Stimulated activated CD4-positive, alpha-beta T cell treated with anti-CD3 and anti-CD28 coated beads, TNF-alpha, amount 100 ng/mL, for 4 hours (primary cell): ENCODE measurements around the gene POU2F3.
A peak's percentile ranks its signal among the peaks of the same experiment; 100 is the strongest.

Source experiments
- DNase-seq, 3 experiments: peaks; one replicate each; pipeline ENCODE4 v3.0.0-alpha.2; 2020; ENCODE audit warnings: low read depth in 3 of 3

POU2F3 gene

GRCh38 chr11:120316880-120317688 lies 77.1 kb downstream of the POU2F3 start:
- no peak for DNase-seq

DNA sequence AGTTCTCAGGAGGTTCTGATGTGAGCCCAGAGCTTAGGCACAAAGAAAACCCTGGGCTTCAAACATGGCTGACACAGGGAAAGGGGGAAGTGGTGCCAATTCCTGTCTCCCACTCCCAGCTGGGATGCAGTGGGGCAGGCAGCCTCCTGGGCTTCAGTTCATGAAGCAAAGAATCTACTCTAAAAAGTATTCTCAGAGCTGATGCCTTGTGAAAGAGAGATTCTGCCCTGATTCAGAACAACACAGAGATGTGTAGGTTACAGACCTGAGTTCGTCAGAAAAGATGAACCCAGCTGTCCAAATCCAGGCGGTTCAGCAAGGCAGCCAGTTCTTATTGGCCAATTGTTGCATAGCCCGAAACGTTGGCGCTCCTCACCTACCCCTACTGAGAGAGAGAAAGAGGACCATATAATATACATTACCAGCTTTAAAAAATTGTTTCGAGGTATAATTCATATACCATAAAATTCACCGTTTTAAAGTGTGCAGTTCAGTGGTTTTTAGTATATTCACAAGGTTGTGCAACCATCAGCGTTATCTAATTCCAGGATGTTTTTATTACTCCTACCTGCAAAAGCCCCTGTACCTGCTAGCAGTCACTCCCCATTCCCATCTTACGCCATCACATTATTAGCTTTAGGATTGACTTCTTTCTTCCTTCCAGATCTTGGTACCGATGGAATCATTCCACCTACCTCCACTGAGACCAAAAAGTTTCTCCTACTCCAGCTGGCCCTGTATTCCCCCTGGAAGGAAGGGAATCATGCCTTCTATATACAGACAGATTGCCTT lies 77.9 kb downstream of the POU2F3 start:
- no peak for DNase-seq

DNA sequence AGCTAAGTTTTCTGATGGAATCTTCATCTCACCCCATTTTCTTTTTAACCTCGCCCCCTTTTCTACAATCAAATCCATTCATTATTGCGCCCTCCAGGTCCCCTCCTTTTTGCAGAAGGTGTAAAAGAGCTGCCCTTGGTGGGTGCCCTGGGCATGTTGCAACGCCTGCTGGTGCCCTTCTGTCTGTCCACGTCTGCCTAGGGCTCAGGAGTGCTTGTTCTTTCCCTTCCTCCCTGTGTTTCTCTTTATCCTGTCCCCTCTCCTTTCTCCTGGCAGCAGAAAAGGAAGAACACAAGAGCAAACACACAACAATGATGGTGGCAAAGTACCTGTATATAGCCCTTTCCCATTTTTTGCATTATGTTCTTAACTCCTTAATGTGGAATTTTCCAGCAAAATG lies 79.0 kb downstream of the POU2F3 start:
- no peak for DNase-seq

DNA sequence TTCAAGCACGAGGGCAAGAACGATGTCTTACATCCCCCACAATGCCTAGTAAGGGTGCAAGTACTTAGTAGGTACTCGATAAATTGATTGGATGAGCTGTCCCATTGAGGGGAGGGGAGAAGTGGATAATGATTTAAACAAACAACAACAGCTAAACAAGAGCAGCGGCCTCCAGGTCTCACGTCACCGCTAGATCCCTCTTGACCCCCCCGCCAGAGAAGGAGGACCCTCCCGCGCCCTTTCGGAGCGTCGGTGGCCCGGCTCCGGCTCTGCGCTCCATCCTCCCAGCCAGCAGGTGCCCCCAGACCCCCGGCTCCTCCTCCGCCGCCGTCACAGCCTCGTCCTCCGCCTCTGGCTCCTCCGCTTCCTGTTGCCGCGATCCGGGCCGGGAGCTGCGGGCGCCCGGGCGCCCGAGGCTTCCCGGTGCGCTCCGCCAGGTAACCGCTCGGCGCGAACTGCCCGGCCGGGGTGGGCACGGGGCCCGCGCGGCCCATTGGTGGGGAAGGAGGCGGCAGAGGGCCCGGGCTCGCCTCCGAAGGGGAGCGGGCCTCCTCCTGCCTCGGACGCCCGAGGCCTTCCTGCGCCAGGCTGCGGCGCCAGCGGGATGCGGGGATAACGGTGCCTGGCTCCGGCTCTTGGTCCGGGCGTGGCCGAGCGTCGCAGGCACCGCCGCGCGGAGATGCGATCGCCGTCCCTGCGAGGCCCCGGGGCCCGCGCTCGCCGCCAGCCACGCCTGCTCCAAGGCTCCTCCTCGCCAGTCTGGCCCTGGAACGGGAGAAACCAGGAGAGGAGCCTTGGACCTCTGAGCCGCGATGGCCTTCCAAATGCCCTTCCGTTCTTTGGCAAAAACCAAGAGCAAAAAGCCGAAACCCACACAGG lies 85.2 kb downstream of the POU2F3 start, which contains the start of gene TLCD5:
TSS of gene TLCD5 (plus strand) at position 368 of the 879 bp plus-strand sequence. CDS start 2,143 bp downstream, outside the sequence.
- no peak for DNase-seq

DNA sequence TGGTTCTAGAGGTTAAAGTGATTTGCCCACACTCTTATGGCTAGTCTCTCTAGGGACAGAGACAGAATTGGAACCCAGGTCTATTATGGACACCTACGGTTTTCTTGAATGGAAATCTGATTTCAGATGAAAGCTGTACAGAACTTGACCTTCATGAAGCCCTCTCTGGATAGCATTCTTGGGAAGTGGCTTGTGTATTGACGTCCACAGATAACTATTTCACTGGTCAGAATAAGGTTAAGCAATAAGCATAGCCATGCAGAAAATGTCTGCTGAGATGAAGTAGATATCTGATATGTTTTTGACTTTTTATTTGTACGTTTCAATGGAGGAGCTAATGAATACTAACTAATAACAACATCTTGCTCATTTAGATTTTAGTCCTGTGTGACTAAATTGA lies 86.3 kb downstream of the POU2F3 start:
- DNase-seq = no peak

DNA sequence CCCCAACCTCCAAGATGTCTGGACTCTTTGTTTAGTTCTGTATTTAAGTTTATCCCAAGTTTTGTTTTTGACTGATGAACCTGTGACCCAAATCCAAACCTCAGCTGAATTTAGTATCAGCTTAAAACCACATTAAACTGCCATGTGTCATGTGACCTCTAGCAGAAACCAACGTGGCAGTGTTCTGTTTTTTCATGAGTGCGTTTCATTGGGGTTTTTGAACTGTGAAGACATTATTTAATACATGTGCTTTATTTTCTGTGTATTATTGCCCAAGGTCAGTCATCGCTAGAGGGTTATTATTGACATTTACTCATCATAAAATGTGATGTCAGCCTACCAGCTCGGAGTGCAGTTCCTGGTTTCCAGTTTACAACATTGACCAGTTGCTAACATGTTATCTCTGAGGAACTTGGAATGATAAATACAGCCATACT lies 86.9 kb downstream of the POU2F3 start:
- no peak for DNase-seq

DNA sequence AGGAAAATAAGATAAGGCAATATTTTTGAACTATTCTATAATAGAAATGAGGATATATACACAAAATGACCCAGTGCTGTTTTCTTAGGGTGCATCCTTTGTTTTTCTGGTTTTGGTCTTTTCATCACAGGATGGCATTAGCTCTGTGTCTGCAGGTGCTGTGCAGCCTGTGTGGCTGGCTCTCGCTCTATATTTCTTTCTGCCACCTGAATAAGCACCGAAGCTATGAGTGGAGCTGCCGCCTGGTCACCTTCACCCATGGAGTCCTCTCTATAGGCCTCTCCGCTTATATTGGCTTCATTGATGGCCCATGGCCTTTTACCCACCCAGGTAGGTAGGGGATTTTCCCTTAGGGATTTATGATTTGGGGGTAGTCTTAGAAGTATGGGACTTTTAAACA lies 87.4 kb downstream of the POU2F3 start:
- no peak for DNase-seq

DNA sequence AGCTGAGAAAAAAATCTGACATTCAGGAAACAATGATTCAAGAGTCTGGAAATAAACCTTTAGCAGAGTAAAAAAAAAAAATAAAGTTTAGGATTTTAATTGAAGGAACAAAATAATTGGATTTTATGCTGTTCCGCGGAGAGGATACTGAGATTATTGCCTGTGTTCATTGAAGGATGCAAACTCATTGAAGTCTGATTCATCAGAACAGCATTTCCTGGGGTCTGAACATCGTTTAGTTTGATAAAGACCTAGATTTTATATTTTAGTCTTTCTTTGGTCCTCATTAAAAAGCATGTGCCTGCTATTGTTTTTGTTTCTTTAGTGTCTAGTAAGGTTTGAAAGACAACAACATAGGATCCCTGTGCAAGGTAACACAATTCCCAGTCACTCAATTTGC lies 89.6 kb downstream of the POU2F3 start:
- no peak for DNase-seq

- DNase-seq = no peak
Measured at GRCh38 chr11:120330045-120330444, 90.1 kb downstream of the POU2F3 start.

GRCh38 chr11:120331301-120331996 lies 91.5 kb downstream of the POU2F3 start:
- DNase-seq = no peak

- no peak for DNase-seq
Measured at GRCh38 chr11:120332822-120333716, 93.1 kb downstream of the POU2F3 start.

DNA sequence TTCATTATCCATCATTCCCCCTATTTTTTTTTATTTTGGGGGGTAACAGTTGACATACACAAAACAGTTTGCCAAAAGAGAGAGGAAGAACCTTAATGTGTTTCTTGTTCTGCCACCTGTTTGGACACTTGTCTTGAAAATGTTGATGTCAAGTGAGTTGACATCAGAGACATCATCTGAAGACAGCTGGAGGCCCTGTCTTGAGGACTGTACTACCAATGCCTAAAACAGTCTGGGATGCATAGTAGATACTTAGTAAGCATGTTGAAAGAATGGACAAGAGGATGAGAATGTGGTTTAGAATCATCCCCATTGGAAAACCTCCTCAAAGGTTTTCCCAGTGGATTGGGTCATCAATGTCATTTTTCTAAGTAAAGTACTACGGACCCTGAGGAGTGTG lies 93.9 kb downstream of the POU2F3 start:
- no peak for DNase-seq

- no peak for DNase-seq
Measured at GRCh38 chr11:120334332-120334731, 94.4 kb downstream of the POU2F3 start.

DNA sequence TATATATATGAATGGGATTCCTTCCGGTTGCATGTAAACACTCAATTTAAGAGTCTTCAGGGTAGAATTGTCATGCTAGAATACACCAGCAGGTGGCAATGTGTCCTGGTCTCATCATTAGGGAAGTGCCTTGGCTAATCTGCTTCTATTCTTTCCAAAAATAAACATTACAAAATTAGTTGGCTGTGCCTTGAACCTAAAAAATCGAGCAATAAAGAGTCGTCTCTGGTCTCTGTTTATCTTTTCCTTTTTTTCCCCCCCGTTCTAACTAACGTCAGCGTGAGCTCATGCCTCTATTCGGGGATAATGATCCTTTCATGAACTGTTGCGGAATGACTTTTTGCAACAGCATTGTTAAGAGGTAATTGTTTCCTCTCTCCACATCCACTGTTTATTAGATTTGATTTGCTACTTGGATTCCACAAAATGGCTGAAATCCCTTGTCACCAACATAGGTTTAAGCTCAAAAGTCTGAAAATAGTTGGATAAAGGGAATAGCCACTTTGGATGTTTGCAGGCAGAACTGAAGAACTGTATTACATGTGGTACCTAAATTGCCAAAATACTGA lies 95.0 kb downstream of the POU2F3 start:
- peak in 2 of 3 experiments; percentile 30 to 47 for DNase-seq

GRCh38 chr11:120335556-120335907 lies 95.6 kb downstream of the POU2F3 start:
- DNase-seq = no peak

- DNase-seq = peak; percentile 57 to 73 (median 68)
Measured at GRCh38 chr11:120335908-120336640, 96.1 kb downstream of the POU2F3 start, which contains the start of gene ARHGEF12. Gene ARHGEF12 (plus strand): TSS chr11:120336413. CDS start chr11:120337244, 831 bp downstream.

- peak in 1 of 3 experiments; percentile 26 for DNase-seq
Measured at GRCh38 chr11:120336641-120337354, 96.9 kb downstream of the POU2F3 start.

DNA sequence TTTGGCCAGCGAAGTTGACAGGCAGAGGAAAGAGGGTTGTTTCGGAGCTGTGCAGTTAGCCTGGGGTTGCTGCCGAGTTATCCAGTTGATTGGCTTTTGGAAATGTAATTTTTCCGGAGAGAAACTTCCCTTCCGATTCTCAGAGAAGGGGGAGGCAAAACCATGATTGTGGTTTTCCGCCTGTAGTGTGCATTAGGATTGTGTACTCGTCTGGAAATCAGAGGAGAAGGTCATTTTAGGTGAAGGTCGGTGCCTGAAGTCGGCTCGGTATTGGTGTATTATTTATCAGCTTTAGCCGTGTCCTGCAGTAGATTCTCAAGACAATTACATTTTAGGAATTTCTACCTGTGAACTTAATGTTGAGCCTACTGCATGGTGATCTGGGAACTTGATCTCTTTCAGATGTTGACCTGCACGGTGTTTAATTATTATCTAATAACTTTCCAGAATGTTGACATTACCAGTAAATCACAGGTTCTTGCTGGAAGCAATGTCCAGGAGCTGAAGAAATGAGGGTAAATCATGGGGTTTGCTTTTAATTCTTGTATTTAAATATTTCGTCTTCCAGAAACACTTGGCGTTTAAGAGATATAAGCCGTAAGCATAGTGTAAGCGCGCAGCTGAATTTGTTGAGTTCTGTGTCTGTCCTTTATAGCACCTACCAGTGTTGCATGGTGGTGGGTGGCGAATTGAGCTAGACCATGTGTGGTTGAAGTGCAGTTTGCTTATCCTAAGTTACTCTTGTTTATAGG lies 97.6 kb downstream of the POU2F3 start:
- DNase-seq = no peak
